Testis (tissue), 3 donors: ENCODE results near the gene SNX6. TPM values are rescaled to one million over a fixed set of nuclear protein-coding genes. Genes with fewer than 3 reads are reported as not detected.
A peak's percentile ranks its signal among the peaks of the same experiment; 100 is the strongest.

Experiments used
- DNase-seq: peaks from one replicate; pipeline ENCODE4 v3.0.0-alpha.2; 2019
- H3K27ac ChIP-seq, 2 donors: fragments of 200-600 bp; sonication (generic); one replicate each; pipeline ENCODE4 v1.5.1; 2019
- H3K27me3 ChIP-seq: fragments of 200-600 bp; sonication (generic); one replicate; pipeline ENCODE4 v1.5.1; 2019
- H3K36me3 ChIP-seq: fragments of 200-600 bp; sonication (generic); one replicate; pipeline ENCODE4 v1.5.1; 2017; ENCODE audit warnings: low read depth; ENCODE audit errors: missing control alignments
- H3K4me1 ChIP-seq: fragments of 200-600 bp; sonication (generic); one replicate; pipeline ENCODE4 v1.5.1; 2019
- H3K4me3 ChIP-seq, 2 donors: fragments of 200-600 bp; sonication (generic); one replicate each; pipeline ENCODE4 v1.5.1; 2017 to 2019
- H3K9me3 ChIP-seq: fragments of 200-600 bp; sonication (generic); one replicate; pipeline ENCODE4 v1.5.1; 2017
- CTCF ChIP-seq, 3 experiments: fragments of 450-650 bp in 2 of 3; fragments of 200-600 bp in 1 of 3; sonication (generic) in 1 of 3; IDR thresholded peaks; one replicate each; pipeline ENCODE4 v1.5.1; 2016 to 2019; ENCODE audit warnings: antibody characterized with exemption in 3 of 3, mild to moderate bottlenecking in 2 of 3, moderate library complexity in 1 of 3
- POLR2A ChIP-seq: fragments of 450-650 bp; IDR thresholded peaks from one replicate; pipeline ENCODE4 v1.6.1; 2017; ENCODE audit warnings: antibody characterized with exemption, mild to moderate bottlenecking, moderate library complexity
- WGBS, 2 donors: methylation state at CpG; one replicate each; pipeline ENCODE4 v1.1.5; 2018; 5-methylcytosine and 5-hydroxymethylcytosine counted together
- intact Hi-C: fragments of 100-400 bp; cut with DNase I; formaldehyde crosslinking; loops from one replicate; pipeline ENCODE4 v1.15.1; 2023; ENCODE audit warnings: low total_unique reads
- polyA plus RNA-seq: library from polyadenylated mRNA; stranded (reverse); fragments of 350-450 nt; fragmentation: Illumina TruSeq; extraction: RNeasy Lipid Tissue Mini Kit (QIAGEN cat#74804); gene quantifications from one replicate; pipeline ENCODE4 v1.2.3, GENCODE V29; 2014; ENCODE audit warnings: low read depth, low replicate concordance; ENCODE audit not compliant: insufficient read depth
- total RNA-seq, 2 donors: library from RNA; depleted of rRNA; stranded (reverse); fragments of >200 nt; gene quantifications; one replicate each; pipeline ENCODE4 v1.2.3, GENCODE V29; 2016

The SNX6 gene
- total and polyA plus RNA-seq, 3 donors from 2014 or later = 74.8 to 123 (median 105) TPM

GRCh38 chr14:34615507-34615906 lies 14.4 kb downstream of the SNX6 start:
- Histone ChIP-seq H3K27ac (no peak overlapping the region), H3K36me3 (no peaks in the 10 kb centered on the region), H3K27me3 (no peaks in the 10 kb centered on the region), H3K4me1 (no peaks in the 10 kb centered on the region), H3K4me3 (no peak overlapping the region), H3K9me3 (no peaks in the 10 kb centered on the region)
- DNase-seq = no peak
- no peak for TF ChIP-seq CTCF (IDR thresholded peaks at IDR 0.05)
- no peak for TF ChIP-seq POLR2A
- 95 to 99% methylated on average over 6 of the region's 6 CpGs for WGBS, 2 donors
- intact Hi-C loops = no loop called here

- no peaks in the 10 kb centered on the region for H3K4me1 ChIP-seq
- no peak overlapping the region for H3K27ac ChIP-seq
- H3K4me3 ChIP-seq = no peak overlapping the region
- 93 to 97% methylated on average over 4 of the region's 4 CpGs for WGBS, 2 donors
- H3K9me3 ChIP-seq = no peaks in the 10 kb centered on the region
- no peaks in the 10 kb centered on the region for H3K27me3 ChIP-seq
- TF ChIP-seq CTCF (IDR thresholded peaks at IDR 0.05) = no peak
- no peak for TF ChIP-seq POLR2A
- intact Hi-C loops = no loop called here
- no peak for DNase-seq
- no peaks in the 10 kb centered on the region for H3K36me3 ChIP-seq
Observed at GRCh38 chr14:34614638-34615037, 15.3 kb downstream of the SNX6 start.

- WGBS, 2 donors = 50 to 59% methylated on average over 3 of the region's 3 CpGs
- DNase-seq = no peak
- intact Hi-C loops = no loop called here
- H3K4me1 ChIP-seq = no peaks in the 10 kb centered on the region
- TF ChIP-seq POLR2A (no peak), CTCF (IDR thresholded peaks at IDR 0.05) (no peak)
- H3K27me3 ChIP-seq = no peaks in the 10 kb centered on the region
- H3K27ac ChIP-seq = peak overlapping the region in 1 of 2 donors; percentile 12
- no peak overlapping the region for H3K4me3 ChIP-seq
- no peaks in the 10 kb centered on the region for H3K36me3 ChIP-seq
- no peaks in the 10 kb centered on the region for H3K9me3 ChIP-seq
Observed at GRCh38 chr14:34610101-34610500, 19.8 kb downstream of the SNX6 start.

DNA sequence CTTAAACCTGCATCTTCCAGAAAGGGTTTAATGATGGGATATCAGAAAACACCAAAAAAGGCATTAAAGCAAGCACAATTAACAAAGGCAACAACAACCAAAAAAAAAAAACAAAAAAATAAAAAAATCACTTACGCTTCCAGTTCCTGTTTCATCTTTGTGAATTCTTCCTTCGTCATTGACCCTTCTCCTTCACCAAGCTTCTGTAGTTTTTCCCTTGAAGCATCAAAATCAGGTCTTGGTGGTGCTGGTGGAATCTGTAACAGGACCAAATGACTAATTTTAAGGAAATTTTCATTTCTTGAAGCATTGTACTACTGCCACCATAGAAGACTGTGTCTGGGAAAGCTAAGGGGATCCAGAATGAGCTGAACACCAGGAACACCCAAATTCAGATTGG lies 24.5 kb downstream of the SNX6 start:
- intact Hi-C loops = no loop called here
- H3K27ac ChIP-seq = peak overlapping the region in 1 of 2 donors; percentile 2
- H3K4me1 ChIP-seq = no peaks in the 10 kb centered on the region
- H3K27me3 ChIP-seq = no peaks in the 10 kb centered on the region
- no peaks in the 10 kb centered on the region for H3K36me3 ChIP-seq
- WGBS, 2 donors = 89 to 92% methylated on average over 2 of the region's 2 CpGs
- TF ChIP-seq CTCF (IDR thresholded peaks at IDR 0.05) (no peak), POLR2A (no peak)
- H3K9me3 ChIP-seq = no peaks in the 10 kb centered on the region
- H3K4me3 ChIP-seq = no peak overlapping the region
- no peak for DNase-seq

DNA sequence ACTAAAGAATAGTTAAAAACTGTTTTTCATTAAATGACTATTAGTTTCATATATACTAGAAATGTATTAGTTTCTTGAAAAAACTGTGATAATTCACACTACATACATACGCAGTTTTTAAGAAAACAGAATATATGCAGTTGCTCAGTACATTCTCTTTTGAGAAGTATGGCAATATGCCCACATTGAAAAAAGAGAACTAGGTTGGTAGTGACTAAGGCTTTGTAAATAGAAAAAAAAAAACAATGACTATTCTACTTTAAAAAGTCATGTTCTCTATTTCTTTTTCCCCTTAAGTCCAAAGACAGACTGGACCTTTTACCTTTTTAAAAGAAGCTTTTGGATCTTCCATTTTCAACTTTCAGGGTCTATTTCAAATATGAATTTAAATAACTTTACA lies 25.0 kb downstream of the SNX6 start:
- no peaks in the 10 kb centered on the region for H3K4me1 ChIP-seq
- 89 to 91% methylated on average over 1 of the region's 1 CpG for WGBS, 2 donors
- no peak for TF ChIP-seq POLR2A
- no peak for TF ChIP-seq CTCF (IDR thresholded peaks at IDR 0.05)
- intact Hi-C loops = no loop called here
- H3K27me3 ChIP-seq = no peaks in the 10 kb centered on the region
- no peak overlapping the region for H3K4me3 ChIP-seq
- H3K36me3 ChIP-seq = no peaks in the 10 kb centered on the region
- DNase-seq = no peak
- H3K9me3 ChIP-seq = no peaks in the 10 kb centered on the region
- peak overlapping the region in 1 of 2 donors; percentile 2 for H3K27ac ChIP-seq
